Stimulated activated CD4-positive, alpha-beta T cell treated with anti-CD3 and anti-CD28 coated beads, Interleukin-15, amount 100 ng/mL, for 48 hours (primary cell): ENCODE results near the gene TRDN.
"Not testable (repeated sequence)": the region's sequence is repeated elsewhere in the genome, so short reads cannot be mapped to it uniquely, and the experiment has no call there.

Source experiments
- DNase-seq, 2 donors: peaks; one replicate each; pipeline ENCODE4 v3.0.0-alpha.2; 2020; ENCODE audit warnings: low read depth in 2 of 2

The TRDN gene

DNA sequence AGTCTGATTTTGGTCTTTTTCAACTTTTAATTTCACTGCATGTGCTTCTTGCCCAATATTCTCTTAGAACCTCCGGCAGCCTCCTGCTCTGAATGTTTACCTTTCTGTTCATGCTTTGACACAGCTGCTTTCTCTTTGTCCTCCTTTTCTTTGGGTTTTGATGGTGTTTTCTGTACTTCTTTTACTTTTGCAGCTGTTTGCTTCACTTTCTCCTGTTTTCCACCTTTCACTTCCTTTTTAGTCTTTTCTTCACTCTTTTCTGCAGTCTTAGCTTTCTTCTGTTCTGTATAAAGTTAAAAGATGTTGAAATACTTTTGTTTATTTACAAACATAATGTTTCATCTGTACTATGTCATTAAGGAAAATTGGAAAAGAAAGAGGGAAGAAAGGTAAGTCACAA, 133.1 kb downstream of the TRDN start:
- no peak for DNase-seq

DNA sequence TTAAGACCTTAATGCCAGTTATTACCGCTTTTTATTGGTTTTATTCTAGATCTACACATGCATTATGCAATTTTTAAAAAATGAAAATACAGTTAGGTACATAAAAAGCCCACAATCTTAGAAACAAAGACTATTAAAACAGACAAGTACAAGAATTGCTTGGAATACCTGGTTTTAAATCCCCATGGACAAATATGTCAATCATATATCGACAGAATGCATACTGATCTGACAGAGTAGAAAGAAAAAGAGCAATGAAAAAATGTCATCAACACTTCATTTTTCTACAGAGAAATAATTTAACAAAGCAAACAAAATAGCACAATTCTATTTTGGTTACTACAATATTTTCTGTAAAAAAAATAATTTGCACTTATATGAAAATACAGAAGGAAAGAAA, 139.7 kb downstream of the TRDN start:
- DNase-seq: no peak

DNA sequence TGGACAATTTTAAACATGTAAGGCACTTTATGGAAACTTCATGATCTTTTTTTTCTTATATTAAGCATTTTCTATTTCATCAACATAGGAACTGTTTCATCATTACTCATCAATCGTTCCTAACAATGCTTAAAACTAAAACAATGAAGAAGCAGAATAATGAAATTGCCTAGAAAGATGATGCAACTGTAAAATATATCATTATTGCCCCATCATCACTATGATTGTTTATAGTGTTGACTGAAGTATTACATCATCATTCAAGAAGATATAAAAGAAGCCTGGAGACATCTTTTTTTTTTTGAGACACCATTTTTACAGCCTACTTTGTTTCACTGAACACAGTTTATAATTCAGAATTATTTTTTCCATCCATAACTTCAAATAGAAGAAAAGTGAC, 147.2 kb downstream of the TRDN start:
- no peak for DNase-seq

DNA sequence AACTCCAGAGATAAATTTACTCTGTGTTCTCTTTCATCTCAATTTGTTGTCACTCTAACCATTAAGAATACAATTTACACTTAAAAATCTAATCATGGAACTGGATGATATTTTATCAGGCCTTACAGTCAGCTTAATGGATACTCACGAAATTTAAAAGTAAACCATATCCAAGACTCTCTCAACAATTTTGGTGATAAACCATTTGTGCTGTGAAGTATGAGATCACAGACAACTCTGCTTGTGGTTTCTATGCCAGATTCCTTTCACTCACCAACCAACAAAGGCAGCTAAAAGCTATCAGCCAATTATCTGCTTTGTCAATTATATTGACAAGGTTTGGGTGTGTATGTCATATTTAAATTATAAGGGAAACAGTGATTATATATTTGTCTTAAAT, 155.8 kb downstream of the TRDN start:
- no peak for DNase-seq

DNA sequence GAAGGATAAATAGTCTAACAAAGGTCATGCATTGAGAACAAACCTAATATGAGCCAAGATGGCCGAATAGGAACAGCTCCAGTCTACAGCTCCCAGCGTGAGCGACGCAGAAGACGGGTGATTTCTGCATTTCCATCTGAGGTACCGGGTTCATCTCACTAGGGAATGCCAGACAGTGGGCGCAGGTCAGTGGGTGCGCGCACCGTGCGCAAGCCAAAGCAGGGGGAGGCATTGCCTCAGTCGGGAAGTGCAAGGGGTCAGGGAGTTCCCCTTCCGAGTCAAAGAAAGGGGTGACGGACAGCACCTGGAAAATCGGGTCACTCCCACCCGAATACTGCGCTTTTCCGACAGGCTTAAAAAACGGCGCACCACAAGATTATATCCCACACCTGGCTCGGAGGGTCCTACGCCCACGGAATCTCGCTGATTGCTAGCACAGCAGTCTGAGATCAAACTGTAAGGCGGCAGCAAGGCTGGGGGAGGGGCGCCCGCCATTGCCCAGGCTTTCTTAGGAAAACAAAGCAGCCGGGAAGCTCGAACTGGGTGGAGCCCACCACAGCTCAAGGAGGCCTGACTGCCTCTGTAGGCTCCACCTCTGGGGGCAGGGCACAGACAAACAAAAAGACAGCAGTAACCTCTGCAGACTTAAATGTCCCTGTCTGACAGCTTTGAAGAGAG, 164.6 kb downstream of the TRDN start:
- DNase-seq: not testable (repeated sequence)

DNA sequence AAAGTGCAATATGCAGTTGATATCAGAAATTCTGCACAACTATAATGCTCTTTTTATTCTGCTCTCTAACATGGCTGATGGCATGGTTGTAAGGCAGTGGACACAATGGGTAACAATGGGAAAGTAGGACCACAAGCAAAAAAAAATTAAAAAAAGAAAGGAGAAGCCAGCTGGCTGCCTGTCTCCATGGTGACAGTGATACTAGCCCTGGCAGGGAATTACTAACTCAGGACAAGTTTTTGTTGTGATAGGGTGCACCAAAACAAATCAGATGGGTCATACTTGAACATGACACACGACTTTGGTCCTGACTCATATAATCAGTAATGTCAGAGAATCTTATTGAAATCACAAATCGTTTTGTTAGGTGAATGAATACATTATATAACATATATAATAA, 169.4 kb downstream of the TRDN start:
- no peak for DNase-seq

DNA sequence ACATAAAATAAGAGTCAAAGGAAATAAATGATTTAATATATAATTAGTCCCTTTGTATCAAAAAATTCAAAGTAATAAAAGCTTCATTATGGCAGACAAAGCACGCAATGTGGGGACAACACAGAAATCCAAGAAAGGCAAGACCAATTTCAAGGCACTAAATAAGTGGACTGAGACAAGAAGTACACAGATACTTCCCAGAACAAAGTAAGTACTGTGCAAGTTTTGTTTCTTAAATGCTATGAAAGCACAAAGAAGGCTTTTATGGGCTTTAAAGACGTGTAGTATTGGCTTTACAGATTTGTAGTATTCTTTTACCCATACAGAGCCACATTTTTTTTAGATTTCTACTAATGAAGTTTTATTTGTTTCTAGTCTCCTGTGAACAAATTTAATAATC, 174.6 kb downstream of the TRDN start:
- DNase-seq: no peak

DNA sequence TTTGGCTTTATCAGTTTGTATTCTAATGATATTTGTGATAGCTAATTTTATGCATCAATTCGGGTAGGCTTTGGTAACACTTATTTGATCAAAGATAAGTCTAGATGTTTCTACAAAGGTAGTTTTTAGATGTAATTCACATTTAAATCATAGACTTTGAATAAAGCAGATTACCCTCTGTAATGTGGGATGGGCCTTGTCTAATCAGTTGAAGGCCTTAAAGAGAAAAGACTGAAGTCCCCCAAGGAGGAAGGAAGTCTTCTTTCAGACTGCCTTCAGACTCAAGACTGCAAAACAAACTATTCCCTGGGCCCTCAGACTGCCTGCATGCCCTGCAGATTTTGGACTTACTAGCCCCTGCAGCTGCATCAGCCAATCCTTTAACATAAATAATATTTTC, 178.5 kb downstream of the TRDN start:
- DNase-seq: no peak

DNA sequence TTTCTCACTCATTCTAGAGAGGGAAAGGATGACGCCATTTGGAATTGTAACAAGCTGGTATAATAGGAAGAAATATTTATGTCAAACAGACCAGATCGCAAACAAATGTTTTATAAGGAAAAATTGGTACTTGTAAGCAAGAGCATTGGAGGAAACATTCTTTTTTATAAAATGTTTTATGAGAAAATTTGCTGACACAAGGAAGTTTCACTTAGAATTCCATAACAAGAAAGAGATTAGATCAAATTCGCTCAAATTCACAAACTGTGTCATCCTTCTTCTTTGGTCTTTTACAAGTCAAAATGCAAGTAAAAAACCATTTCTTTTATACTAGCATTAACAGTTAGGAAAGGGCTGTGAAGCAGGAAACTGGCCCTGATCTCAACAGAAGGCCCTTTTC, 179.9 kb downstream of the TRDN start:
- no peak for DNase-seq

DNA sequence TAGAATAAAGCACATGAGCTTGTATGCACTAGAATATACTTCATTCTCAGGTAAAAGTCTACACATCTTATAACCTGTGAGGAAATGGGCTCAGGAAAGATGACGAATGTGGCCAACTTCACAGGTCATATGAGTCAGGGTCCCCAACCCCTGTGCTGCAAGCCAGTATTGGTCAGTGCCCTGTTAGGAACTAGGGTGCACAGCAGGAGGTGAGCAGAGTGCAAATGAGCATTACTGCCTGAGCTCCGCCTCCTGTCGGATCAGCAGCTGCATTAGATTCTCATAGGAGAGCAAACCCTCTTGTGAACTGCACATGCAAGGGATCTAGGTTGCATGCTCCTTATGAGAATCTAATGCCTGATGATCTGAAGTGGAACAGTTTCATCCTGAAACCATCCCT, 182.3 kb downstream of the TRDN start:
- DNase-seq: no peak

DNA sequence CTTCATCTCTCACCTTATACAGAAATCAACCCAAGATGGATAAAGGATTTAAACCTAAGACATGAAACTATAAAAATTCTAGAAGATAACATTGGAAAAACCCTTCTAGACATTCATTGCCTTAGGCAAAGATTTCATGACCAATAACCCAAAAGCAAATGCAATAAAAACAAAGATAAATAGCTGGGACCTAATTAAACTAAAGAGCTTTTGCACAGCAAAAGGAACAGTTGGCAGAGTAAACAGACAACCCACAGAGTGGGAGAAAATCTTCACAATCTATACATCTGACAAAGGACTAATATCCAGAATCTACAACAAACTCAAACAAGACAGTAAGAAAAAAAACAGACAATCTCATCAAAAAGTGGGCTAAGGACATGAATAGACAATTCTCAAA, 183.7 kb downstream of the TRDN start:
- not testable (repeated sequence) for DNase-seq

DNA sequence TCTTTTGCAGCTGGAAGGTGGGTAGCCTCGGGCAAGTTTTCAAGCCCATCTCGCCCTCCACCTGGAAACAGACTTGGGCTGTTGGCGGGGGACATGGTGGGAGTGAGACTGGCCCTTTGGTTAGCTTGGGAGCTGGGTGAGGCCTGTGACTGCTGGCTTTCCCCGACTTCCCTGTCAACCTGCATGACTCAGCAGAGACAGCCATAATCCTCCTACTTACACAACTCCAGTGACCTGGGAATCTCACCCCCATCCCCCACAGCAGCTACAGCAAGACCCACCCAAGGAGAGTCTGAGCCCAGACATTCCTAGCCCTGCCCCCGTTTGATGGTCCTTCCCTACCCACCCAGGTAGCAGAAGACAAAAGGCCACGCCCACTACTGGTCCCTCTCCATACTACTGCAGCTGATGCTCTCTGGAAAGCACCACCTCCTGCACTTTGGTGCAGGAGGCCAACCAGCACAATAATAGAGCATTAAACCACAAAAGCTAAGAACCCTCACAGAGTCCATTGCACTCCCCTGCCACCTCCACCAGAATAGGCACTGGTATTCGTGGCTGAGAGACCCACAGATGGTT, 188.4 kb downstream of the TRDN start:
- no peak for DNase-seq

DNA sequence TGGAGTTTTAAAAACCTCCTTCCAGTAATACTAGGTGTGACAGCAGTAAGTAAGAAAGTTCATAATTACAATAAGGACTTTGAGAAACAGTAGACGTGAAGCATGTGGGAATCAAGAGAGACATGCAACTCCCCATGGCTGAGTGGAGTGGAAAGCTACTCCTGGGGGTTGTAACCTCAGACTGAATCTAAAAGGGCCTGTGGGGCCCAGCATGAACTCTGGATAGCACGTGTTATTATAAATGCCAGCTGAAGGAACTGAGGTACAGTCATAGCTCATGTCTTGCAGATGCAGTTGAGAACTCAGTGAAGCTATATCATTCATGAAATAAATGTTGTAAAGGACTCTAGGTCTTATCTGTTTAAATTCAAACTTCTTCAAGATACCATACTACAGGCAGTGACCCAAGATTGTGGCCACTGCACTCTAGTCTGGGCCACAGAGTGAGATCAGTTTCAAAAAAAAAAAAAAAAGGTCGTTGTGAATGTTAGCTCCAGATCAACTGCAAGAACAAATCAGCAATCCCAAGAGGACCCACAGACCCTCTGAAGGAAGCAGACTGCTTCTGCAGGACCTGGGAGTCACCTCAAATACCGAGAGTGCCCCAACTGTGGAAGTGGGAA, 189.3 kb downstream of the TRDN start:
- no peak for DNase-seq

DNA sequence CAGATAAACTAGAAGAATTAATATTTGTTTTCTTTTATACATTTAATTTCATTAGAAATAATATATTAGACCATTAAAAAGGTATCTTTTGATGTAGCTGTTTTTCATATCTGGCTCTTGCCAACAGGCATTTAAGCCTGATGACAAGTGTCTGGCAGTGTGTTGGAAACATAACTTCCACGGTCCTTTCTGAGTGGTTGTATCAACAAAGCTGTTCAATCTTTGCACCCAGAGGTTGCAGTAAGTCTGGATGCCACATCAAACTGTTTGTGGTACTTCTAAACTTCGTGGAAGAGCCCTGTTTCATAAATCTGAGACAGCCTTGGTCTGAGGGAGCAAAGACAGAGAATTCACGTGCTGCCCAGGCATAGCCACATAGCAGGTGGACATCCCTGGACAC, 197.4 kb downstream of the TRDN start:
- no peak for DNase-seq

DNA sequence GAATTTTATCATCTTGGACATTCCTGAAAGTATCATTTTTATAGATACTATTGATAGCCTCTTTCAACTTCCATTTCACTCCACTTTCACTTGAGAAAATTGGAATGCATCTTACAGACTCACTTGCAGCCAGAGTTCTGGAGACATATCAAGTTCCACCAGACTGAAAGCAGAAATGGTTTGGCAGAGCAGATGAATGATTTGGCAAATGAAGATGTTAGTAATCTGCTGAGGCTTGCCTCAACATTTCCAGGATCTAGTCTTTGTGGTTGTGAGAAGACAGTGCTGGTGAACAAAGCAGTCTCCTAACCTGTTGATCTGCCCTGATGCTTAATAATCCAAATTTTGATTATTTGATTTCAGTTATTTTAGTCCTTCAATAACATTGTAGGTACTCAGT, 202.6 kb downstream of the TRDN start:
- DNase-seq: no peak

DNA sequence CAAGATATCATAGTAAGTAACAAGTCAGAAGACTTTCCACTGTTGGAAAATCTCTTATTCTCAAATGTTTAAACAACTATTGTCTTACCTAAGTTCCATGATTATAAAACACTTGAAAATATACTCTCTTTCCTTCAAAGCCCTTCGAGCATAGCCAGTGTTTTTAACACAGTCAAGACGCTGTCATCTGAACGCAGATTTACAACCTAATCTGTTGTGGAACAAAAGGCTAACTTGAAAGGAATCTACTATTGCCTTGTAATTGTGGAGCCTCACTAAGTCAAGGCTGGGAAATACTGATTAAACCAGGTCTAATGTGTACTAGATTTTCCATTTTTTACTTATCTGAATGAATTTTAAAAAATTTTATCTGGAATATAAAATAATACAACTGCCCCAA, 205.8 kb downstream of the TRDN start:
- no peak for DNase-seq

DNA sequence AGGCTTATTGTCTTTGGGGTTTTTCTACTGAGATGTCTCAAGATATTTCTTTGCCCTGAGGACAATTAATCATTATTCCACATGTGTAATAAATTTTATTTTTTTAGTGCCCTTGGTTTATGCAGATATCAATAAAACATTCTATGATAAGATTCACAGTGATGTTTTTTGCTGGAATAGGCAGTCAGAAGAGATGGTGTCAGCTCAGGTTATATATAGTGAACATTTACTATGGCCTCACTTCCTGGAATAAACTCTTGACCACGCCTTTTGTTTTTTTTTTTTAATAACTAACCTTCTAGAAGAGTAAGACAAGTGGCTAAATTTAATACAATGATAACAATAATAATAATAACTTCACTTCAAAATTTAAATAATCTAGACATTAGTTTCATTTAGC, 209.7 kb downstream of the TRDN start:
- DNase-seq: no peak

DNA sequence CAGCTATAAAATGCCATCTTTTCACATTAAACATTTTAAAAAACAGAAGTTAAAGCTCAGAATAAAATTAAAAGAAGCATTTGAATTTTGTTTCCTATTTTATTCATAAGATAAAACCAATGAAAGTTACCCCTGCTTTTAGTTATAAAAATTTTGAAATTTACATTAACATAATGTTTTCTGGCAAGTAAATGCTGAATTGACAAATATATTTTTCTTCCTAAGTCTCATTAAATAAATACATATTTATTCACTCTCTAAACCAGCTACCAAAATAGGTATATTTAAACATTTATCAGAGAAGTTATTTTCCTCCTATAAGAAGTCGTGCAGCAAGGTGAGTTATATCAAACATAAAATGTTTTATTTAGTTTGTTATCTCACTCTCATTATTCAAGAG, 213.6 kb downstream of the TRDN start:
- no peak for DNase-seq

DNA sequence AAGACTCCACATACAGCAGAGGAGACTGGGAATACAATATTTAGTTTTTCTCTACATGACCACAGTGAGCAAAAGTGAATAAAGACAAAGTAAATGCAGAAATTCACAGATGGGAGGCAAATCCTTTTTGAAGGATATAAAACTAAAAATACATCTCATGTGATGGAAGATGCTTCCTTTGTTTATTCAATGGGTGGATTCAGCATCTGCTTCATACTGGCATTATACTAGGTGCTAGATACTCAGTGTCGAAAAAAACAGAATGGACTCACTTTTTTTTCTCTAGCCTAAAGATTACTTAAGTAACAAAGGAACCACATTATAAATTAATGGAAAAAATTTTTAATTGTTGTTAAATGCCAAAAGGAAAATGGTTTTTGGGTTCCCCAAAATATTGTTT, 216.2 kb downstream of the TRDN start:
- DNase-seq: no peak

DNA sequence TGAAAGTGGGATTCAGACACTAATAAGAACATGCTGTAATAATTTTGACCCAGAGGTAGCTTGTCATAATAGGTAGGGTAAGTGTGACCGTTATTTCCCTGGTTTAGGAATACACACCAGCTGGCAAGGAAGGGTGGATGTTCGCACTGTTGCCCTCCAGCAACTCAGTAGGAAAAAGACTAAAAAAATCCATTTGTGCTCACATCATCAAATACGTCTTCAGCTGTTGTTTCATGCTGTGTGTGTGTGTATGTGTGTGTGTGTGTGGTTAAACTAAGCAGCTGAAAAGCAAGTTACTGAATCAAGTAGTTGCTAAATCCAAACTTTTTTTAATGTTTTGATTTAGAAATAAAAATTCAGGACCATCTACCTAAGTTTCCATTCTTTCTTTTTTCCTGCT, 218.7 kb downstream of the TRDN start:
- no peak for DNase-seq

DNA sequence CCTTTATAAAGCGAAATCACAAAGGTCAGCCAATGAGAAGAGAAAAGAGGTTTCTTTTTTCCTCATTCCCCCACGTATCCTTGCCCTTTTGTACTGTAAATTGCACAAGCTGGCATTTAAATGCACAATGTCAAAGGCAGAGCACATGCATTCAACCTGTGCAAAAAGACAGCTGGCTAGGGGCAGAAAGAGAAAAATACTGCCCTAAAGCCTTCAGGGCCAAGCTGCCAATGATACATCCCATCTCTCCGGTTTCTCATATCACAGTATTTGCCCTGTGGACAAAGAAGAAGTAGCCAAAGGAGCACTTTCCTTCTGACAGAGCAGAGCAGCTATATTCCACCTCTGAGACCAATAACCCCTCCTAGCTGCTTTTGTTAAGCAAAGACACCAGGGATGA, 219.2 kb downstream of the TRDN start:
- no peak for DNase-seq

DNA sequence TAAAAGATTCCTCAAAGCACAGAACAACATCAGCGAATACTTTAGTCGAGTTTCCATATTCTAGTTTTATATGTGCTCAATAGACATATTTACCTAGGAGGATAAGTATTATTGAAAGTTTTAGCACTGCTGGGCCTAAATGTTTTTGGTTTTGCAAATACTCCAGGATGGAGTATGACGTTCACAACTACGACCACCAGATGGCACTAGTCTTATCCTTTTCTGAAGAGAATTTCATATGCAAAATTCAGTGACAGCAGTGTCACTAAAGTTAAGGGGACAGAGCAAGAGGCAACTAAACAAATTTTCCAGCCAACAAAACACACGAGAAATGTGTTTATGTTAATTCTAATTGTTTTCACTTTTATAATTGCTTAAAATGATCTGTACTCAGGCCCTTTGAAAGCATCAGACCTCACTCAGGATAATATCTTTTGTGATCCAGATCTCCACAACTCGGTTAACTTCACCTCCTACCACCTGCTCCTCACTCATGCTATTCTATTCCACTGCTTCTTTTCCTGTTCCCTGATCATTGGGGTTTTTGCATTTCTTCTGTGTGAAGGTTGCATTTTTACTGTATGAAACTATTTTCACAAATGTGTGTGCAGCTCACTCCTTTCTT, 220.8 kb downstream of the TRDN start:
- peak in 1 of 2 donors; percentile 11 for DNase-seq

DNA sequence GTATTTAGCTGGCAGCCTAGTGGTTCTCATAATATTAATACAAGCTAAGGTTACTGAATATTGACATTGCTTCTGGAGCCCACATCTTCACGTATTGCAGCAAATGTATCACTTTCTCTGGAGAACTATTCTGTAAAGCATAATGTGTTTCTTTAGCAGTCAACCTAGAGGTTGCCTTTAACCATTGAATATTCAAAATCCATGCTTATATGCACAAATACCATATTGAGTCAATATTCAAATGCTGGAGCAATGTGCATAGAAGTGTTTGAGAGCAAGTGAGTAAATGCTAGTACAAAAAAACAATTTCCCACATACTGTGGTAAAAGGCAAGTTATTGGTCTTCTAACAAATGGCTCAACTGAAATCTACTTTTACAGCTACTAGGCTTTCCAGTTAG, 231.8 kb downstream of the TRDN start:
- DNase-seq: no peak
